Hindlimb muscle (tissue), 1 donor: ENCODE measurements around the gene ENOX1. TPM values are rescaled to one million over a fixed set of nuclear protein-coding genes. Genes with fewer than 3 reads are reported as not detected.

Source experiments
- DNase-seq: peaks from one replicate; pipeline ENCODE4 v3.0.0-alpha.2; 2013
- polyA plus RNA-seq: library from polyadenylated mRNA; unstranded; fragments of 120-200 nt; gene quantifications from one replicate; pipeline ENCODE4 v1.2.1, GENCODE V29; 2013; ENCODE audit not compliant: insufficient read length

Gene ENOX1
- polyA plus RNA-seq, 1 donor: 8.4 TPM

DNA sequence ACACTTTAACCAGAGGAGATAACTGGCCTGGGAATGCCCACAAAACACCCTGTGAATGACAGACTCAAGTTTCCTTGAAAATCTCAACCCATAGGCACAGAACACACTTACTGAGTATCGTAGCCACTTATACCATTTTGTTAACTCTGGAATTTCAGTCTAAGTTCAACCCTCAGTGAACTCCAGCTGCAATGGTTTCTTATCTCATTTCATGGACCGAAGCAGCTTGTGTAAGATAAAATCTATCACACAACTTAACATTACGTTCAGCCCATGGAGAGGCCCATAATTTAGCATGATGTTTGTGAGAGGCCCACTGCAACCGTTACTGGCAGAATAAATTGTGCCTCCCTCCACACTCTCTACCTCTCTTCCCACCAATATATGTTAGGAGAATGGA is 440.3 kb downstream of the ENOX1 start:
- no peak for DNase-seq

DNA sequence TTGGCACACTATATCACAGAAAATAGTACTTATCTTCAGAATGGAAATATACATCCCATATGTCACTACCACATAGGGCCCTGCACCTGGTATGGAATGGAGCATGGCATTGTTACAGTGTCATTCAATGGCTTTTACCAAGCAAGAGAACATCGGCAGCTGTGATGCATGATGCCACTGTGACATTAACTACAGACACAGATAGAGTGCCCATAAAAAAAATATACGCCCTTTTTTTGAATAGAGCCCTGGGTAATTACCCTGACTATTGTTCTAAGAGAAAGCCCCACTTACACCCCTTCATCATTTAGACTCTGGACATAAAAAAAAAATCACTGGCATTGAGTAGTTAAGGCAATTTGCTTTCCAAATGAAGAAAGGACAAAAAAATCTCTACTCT is 443.1 kb downstream of the ENOX1 start:
- no peak for DNase-seq

DNA sequence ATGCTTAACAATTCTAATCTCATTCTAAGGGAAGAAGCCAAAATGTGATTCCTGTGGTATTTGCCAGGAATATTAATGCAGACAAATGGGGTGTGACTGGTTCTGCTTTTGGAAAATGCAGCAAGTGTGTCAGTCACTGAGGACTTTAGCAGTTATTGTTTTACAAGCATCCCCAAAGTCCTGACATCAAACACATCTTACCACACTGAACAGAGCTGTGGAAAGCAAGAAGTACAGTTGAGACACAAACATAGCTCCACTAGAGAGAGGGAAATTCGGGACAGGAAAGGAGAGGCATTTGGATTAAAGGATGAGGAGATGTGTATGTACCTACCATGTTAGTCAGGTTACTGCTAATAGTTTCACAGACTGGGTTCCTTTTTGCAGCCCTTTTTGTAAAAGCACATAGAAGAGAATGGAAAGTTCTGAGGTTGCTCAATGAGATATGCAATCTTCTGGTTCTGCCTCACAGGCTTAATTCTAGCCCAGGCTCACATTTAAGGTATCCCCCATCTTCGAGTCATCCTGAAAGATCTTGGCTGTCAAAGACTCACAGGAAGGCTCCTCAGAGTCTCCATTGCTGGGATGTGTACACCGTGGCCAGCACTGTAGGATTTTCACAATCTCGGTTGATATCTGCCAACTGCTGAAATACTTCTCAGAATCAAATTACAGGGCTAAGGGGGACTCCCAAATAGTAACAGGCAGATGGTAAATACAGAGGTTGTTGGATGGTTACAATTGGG is 446.8 kb downstream of the ENOX1 start:
- DNase-seq: no peak

DNA sequence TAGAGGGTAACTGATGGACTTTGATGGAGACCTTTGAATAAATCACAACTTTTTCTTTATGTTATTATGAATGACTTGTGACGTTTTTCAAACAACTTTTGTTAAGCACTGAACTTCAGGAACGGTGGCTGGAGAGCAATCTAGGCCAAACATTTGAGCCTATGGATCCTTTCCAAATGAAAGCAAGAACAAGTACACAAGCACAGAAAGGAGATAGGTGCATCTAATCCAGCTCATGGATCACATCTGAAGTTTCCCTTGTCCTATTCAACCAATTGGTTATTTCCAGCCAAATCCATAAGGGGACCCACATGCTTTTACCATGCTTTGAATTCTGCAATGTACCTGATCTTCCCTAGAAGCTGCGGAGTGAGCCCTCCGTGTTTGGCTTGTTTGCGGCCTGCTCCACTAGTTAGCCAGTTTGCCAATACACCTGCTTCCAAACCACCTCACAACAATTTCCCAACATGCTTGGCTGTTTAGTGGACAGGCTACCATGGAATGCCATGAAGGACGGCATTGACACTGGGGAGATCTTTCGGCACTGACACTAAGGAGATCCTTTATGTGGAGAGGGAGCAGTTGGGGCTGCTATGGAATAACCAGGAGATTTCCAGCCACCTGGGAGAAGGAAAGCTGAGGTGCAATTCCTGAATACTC is 447.5 kb downstream of the ENOX1 start:
- no peak for DNase-seq

DNA sequence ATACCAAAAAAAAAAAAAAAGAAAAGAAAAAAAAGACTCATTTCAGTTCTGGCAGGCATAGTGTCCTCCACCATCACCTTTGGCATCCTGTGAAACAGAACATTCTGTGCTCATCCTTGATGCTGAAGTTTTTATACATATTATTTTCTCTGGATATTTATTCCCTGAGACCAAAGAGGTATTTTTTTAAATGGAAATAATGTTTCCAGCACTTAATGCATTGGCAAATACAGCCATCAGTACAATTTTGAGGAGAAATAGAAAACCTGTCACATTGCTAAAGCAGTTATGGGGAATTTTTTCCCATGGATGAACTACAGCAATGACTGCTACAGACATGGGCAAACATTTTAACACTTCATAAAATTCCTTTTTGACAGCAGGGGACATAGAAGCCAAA is 451.0 kb downstream of the ENOX1 start:
- DNase-seq: peak; percentile 42

DNA sequence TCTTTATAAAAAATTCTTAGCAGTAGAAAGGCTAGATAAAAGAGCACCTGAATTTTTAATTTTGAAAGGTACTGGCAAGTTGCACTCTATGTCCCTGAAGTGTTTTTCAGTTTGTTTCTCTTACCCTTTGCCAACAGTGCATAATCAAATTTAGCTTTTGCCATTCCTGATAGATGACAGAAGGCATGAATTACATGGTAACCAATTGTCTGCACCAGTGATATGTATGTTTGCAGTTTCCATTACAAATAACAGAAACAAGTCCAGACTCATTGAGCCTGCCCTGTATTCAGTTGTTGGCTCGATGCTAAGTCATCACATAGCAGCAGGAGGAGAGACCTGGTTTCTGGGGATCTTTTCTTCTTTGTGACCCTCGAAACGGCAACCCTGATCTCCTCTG is 453.6 kb downstream of the ENOX1 start:
- no peak for DNase-seq

DNA sequence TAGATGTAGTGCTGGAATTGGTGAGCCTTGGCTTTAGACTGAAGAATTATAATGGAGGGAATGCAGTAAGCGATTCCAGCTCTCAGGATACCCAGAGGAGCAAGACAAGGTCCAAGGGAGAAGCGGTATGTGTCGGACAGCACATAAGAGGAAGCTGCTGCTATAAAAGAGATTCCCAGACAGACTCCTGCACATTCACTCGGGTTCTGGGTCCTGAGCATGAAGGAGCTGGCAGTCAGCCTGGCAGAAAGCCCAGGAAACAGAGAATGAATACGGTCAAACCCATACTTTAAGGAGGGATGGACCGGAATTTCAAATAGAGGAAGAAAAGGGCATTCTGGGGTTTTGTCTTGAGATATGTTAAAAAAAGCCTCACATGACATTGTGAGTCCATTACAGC is 455.1 kb downstream of the ENOX1 start:
- peak; percentile 59 for DNase-seq

DNA sequence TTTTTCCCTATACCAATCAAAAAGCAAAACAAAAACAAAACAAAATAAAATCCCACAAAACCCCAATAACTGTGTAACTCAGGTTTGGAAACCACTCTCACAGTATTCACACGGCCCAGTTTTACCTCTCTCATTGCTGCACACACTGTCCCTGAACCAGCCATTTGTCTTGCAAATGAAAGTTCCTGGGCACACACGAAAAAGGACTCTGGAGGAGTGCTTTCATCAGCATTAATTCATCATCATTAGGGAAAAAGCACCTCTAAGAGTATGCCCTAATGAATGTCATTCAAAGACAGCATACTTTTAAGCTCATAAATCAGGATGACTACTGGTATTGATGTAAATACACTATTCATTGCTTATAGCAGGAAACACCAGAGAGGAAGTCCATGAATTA is 457.1 kb downstream of the ENOX1 start:
- no peak for DNase-seq

DNA sequence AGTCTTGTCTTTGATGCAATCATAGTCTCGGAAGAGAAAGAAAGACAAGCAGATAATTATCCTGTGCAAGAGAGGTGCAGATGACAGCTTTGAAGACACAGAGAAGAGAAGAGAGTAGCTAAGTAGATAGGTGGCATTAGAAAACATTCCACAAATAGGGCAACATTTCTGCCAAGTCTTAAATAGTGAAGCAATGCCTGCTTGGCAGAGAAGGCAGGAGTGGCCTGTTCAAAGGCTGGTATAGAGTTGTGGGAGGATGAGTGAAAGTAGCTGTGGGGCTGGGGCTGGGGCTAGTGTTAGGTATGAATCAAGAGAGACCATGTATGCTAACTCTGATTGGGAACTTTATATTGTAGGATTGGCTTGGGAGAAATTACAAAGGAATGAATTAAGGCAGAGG is 457.9 kb downstream of the ENOX1 start:
- DNase-seq: no peak

DNA sequence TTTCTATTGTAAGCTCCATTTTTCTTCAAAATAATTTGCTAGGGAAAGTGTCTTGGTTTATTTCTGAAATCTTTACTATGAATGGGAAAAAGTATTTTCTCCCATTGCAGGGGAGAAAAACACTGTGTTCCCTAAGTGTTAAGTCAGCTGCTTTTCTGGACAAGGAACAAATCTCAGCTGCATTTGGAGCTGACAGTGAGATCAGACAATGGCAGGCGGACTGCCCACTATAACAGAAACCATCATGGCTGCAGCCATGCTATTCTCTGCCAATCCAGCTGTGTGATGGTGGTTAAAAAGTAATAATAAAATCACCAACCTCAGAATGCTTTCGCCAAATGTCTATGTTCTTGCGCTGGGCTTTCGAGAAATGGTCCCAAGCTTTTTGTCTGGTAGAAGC is 460.7 kb downstream of the ENOX1 start:
- DNase-seq: no peak

DNA sequence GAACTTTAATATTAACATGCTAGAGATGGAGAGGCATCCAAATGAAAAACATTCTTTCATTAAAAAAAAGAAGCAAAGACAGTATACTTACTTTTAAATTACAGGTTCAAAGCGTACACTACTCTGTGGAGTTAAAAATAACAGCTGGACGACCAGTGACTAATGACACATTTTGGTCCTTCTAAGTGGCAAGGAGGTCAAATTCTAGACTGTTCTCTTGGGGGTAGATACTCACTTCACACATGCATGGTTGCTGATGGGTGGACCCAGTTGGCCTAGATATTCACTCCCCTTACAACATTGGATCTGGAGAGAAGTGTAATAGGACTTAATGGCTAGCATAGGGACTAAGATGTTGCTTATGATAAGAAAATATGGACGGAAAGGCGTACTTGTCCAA is 461.1 kb downstream of the ENOX1 start:
- no peak for DNase-seq

DNA sequence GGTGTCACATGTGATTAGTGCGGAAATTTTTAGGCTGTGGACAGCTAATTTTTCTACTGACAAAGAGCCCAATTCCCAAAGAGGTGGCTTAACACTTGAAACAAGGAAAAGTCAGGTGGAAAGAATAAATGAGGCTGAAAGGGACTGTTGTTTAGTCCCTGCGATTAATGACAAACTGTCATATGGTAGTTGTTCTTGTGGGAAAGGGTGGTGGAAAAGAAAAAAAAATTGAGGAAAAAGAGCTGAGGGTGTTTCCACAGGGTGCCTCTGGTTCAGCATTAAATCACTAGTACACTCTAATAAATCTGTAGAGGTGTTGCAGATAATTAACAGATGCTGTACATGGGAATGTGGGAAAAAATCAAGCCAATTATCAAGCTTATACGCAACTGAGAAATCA is 462.6 kb downstream of the ENOX1 start:
- DNase-seq: no peak

DNA sequence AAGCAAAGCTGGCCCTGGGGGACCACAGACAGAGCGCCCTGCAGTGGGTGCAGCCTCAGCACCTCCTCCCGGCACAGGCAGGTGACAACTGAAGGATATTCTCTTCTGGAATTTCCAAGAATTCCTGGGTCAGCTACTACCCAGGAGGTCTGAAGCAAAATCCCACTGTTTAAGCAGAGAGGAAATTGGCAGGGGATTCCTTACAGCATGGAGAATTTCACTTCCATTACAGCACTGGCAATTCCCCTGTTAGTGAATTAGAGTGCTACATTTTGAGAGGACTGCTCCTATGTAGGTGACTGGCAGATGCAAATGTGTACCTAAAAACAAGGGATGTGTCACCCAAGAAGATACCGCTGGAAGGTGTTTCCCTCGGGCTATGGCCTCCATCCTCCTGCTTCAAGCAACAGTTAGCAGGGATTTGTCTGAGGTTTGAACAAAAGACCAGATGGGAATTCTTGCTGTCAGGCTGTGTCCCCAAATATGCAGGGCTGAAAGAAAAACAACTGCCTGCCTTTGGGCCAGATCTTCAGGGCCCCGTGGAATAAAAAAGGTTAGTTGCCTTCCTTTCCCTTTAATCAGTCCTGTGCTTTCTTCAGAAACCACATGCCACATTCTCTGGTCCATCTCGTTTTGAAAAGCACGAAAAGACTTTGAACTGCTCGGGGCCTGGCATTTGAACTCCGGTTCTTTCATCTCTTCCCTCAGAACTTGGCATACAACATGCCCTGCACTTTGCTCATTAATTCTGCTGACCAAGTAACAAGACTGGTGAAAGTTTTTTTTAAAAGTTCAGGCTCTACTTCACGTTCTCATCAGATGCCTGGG is 466.9 kb downstream of the ENOX1 start:
- DNase-seq: no peak

DNA sequence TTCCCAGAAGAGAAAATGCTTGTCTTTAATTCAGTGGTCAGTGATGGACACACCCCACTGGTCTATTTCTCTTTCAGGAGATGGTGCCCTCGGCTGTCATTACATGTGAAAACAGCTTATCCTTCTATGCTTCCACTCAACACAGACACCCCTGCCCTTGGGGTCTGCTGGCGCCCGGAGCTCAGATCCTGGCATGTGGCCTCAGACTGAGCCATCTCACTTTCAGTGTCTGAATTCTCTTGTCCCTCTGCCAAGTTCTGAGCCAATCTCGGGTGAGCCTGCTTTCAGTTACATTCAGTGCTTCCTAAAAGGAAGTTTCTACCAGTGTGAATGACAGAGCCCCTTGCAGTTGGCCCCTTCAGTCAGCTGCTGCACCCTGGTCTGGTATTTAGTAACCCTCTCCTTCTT is 469.8 kb downstream of the ENOX1 start:
- DNase-seq: peak; percentile 64

DNA sequence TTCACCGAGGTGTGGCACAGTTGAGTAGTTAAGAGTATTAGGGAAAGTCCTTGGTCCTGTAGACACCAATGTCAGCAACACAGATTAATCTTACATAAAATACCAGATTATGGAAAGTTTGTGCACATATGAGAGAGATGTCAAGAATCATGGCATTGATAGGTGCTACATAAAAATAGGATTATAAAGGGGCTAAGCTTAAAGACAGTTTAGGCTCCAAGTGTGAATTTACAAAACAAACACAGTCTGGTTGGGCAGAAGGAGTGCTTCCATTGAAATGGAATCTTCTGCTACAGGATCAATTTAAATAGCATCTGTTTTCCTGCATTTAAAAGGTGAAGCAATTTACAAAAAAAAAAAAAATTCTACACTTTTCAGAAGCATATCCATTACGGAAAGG is 470.5 kb downstream of the ENOX1 start:
- no peak for DNase-seq

DNA sequence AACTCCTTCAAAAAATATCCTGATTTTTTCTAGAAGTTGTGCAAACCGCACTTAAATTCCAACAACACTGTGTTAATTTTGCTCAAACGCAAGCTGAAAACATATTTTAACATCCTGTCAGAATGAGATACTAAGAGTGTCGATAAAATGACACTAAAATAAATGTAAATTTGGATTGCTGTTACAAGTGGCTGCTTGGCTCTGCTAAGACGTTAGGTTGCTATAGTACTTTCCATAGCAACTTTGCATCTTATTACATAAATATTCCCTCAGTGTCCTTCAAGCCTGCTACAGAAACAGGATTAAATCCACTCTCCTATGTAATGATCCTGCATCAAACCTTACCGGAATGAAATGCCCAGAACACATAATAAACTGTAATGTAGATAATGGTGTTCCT is 471.2 kb downstream of the ENOX1 start:
- no peak for DNase-seq

DNA sequence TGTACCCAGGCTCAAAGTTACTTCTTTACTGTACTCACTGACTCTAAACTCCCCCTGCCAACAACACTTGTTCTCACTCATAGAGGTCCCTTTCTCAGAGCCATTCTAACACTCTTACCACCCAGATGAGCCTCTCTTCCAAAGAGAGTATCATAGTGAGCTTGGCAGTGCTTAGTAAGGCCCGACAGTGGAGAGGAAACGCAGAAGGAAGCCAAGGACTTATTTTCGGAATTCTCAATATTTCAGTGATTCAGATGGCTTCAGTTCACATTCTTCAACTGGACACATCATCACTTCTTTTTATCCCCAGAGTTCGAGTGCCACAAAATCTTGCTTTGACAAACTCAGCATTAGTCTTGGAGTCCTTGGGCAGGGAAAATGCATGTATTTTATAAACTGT is 477.5 kb downstream of the ENOX1 start:
- no peak for DNase-seq

DNA sequence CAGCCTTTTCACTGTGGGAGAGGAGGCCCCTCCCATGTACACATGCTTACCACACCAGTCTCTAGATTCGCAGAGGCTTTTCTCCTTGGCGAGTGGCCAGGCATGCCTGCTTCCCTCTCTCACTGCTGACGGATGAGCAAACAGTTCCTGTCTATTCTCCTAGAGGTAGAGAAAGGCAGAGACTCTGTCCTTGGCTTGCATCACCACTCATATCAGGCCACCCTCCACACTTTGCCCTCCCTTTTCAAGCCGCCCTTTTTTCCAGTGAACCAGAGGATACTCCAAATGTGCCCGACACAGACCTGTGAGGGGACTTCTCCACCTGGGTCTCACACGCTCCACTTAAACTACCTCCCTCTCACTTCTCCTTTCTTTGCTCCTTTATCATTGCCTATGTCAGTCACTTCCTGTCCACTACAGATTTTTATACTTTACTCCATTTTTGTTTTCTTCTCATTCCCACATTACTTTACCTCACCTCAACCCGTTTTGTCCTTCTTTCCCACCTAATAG is 478.8 kb downstream of the ENOX1 start:
- no peak for DNase-seq

DNA sequence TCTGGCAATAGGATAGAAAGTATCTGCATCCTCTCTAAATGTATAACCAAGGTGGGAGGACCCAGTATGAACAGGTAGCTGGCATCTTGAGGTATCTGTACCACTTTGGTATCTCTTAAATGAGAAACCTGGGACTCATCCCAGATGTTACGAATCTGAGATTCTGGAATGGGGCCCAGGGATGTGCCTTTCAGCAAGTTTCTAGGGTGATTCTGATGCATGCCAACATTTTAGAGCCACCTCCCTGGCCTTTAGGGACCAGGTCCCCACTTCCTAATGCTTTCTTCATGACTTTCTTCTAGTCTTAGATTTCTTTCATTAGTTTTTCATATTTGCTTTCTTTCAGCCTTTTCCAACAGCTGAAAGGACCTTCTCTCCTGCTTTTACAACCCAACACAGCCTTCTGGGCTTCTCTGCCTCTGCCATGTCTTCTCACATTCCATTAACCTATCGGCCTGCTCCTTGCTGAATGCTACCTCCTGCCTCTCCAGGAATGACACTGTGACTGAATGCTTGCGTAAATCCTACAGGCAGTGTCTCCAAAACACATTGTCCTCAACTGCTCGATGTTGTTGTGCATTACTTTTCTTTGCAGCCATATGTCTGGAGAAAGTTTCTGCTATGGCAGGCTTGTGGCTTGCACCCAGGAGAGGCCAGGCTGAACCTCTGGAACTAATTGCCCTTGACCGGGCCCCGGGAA is 479.4 kb downstream of the ENOX1 start:
- DNase-seq: no peak

DNA sequence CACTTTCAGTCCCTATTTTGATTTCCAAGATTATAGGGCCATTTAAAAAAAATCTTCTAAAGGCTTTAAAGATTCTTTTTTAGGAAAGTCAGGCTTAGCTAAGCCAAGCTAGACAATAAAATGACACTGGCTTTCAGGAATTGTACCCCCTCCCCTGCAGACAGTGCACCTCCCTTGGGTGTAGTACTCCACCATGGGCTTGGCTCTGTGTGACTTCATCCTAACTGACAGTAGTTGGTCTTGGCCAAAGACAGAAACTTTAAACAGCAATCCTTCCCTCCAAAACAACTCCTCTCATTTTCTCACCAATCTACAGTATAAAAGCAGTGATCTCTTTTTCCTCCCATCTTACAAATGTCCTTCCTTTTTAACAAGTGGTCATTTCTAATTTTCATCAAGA is 480.4 kb downstream of the ENOX1 start:
- no peak for DNase-seq

DNA sequence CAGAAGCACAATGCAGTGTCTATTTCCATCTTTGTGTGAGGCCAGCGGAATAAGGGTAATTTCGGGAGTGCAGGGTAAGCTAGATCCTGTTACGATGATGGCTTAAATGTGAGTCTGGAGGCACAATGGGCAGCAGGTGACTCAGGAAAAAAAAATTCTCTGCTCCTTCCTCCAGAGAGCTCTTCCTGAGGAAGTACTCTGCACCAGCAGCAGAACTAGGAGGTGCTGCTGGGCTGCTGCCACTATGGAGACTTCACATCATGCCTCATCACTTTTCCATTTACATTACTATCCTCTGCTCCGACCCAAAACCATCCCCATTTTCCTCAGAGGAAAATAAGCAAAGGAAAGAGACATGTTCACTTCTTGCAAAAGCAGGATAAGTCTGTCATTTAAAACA is 481.4 kb downstream of the ENOX1 start:
- no peak for DNase-seq

DNA sequence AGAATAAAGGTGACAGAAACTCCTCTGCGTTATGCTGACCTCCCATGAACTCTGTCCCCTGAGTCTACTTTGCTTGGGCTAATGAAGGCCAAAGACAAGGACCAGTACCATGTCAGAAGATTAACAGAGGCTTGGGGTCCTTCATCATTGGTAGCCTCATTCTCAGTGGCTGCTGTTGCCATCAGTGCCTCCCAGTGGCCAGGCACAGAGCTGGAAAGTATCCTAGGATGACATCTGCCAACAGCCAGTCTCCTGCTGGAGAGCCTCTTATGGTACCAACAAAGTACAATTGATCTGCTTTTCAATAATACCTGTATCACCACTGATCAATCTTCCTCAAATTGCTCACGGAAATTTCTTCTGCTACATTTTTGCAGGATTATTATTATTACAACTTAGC is 481.8 kb downstream of the ENOX1 start:
- no peak for DNase-seq

DNA sequence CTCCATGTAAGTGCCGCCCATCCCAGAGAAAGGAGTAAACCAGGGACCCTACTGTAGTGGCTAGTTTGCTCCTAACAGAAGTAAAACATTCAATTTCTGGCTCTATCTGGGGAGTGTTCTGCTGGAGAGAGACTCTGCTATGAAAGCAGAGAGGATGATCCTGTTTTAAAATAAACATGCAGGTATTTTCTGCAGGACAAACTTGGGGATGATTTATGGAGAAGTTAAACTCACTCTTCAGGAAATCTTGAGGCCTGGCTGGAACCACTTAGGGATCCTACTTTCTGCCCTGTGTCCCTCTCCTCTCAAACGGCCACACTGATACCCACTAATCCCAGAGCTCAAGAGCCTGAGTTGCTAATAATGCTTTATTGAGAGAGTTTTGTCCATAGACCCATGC is 482.3 kb downstream of the ENOX1 start:
- DNase-seq: no peak
